HEK293 (cell line): ENCODE data around the gene C1orf56.
A peak's percentile ranks its signal among the peaks of the same experiment; 100 is the strongest.

ENCODE experiments used
- ATF2 ChIP-seq: fragments of 450-650 bp; formaldehyde crosslinking; IDR thresholded peaks from 2 replicates; pipeline ENCODE4 v1.5.1; 2016; ENCODE audit warnings: missing biosample characterization, missing genetic modification characterization, low read depth
- CTCF ChIP-seq: fragments of 450-650 bp; formaldehyde crosslinking; IDR thresholded peaks from 2 replicates; pipeline ENCODE4 v1.5.1; 2016; ENCODE audit warnings: missing biosample characterization, missing genetic modification characterization
- MZF1 ChIP-seq: fragments of 450-650 bp; formaldehyde crosslinking; IDR thresholded peaks from 2 replicates; pipeline ENCODE4 v1.5.1; 2017; ENCODE audit warnings: missing biosample characterization, missing genetic modification characterization, borderline replicate concordance
- ZBTB1 ChIP-seq: fragments of 450-650 bp; formaldehyde crosslinking; IDR thresholded peaks from 2 replicates; pipeline ENCODE4 v1.5.1; 2016; ENCODE audit warnings: missing biosample characterization, missing genetic modification characterization
- ZBTB21 ChIP-seq: fragments of 450-650 bp; formaldehyde crosslinking; IDR thresholded peaks from 2 replicates; pipeline ENCODE4 v1.5.1; 2017; ENCODE audit warnings: missing biosample characterization, missing genetic modification characterization
- ZBTB44 ChIP-seq: fragments of 450-650 bp; IDR thresholded peaks from 2 replicates; pipeline ENCODE4 v1.5.1; 2018; ENCODE audit warnings: missing biosample characterization, mild to moderate bottlenecking, missing genetic modification characterization
- ZNF140 ChIP-seq: fragments of 450-650 bp; formaldehyde crosslinking; IDR thresholded peaks from 2 replicates; pipeline ENCODE4 v1.5.1; 2016; ENCODE audit warnings: missing biosample characterization, missing genetic modification characterization
- ZNF184 ChIP-seq: fragments of 450-650 bp; IDR thresholded peaks from 2 replicates; pipeline ENCODE4 v1.5.1; 2018; ENCODE audit warnings: missing biosample characterization, mild to moderate bottlenecking, missing genetic modification characterization
- ZNF211 ChIP-seq: fragments of 450-650 bp; formaldehyde crosslinking; IDR thresholded peaks from 2 replicates; pipeline ENCODE4 v1.5.1; 2016; ENCODE audit warnings: low read depth, missing biosample characterization, missing genetic modification characterization
- ZNF426 ChIP-seq: fragments of 450-650 bp; formaldehyde crosslinking; IDR thresholded peaks from 2 replicates; pipeline ENCODE4 v1.5.1; 2017; ENCODE audit warnings: missing biosample characterization, missing genetic modification characterization, mild to moderate bottlenecking, inconsistent platforms, moderate library complexity
- ZNF768 ChIP-seq: fragments of 450-650 bp; formaldehyde crosslinking; IDR thresholded peaks from 2 replicates; pipeline ENCODE4 v1.5.1; 2018; ENCODE audit warnings: missing biosample characterization, mild to moderate bottlenecking, missing genetic modification characterization
- ZSCAN5A ChIP-seq: fragments of 450-650 bp; formaldehyde crosslinking; IDR thresholded peaks from 2 replicates; pipeline ENCODE4 v1.5.1; 2016; ENCODE audit warnings: missing biosample characterization, missing genetic modification characterization

GRCh38 chr1:151059109-151060006 lies 11.8 kb downstream of the C1orf56 start, which contains the start of gene CDC42SE1:
- TF ChIP-seq CTCF (tag by site-specific recombination), result peak; percentile 98
- TF ChIP-seq ZNF184 (tag by site-specific recombination), result no peak
- peak; percentile 44; the same call in 1 of the 2 replicates for TF ChIP-seq ATF2 (tag by site-specific recombination)
- no peak for TF ChIP-seq ZNF768
- TF ChIP-seq ZNF140 (tag by site-specific recombination), result no peak
- TF ChIP-seq ZBTB44 (tag by site-specific recombination), result no peak; the same call in 1 of the 2 replicates
- TF ChIP-seq ZBTB1 (tag by site-specific recombination), result no peak; the same call in 1 of the 2 replicates
- TF ChIP-seq ZBTB21, result 0 out of 2 replicates have a peak, but pooled peaks have one; percentile 25
- TF ChIP-seq ZSCAN5A, result no peak
- TF ChIP-seq MZF1 (tag by site-specific recombination), result no peak
- TF ChIP-seq ZNF426 (tag by site-specific recombination), result no peak
- no peak for TF ChIP-seq ZNF211 (tag by site-specific recombination)
